CD14-positive monocyte (primary cell): ENCODE results near the gene AKR1C3. TPM values are rescaled to one million over a fixed set of nuclear protein-coding genes. Genes with fewer than 3 reads are reported as not detected.

Experiments
- DNase-seq, 3 donors: peaks; one replicate each; pipeline ENCODE4 v3.0.0-alpha.2; 2011 to 2022
- H2AFZ ChIP-seq: 2 replicates; pipeline ENCODE4 v1.6.0; 2012; ENCODE audit warnings: mild to moderate bottlenecking, low read depth, low read length, inconsistent platforms; ENCODE audit not compliant: insufficient read depth, poor library complexity, severe bottlenecking
- H3K27ac ChIP-seq, 2 donors: 1 replicate in 1 of 2; 2 replicates in 1 of 2; pipeline ENCODE4 v1.5.1; 2012 to 2013; ENCODE audit warnings: low read length in 2 of 2, control low read depth in 1 of 2, inconsistent platforms in 1 of 2, low read depth in 1 of 2, mild to moderate bottlenecking in 1 of 2
- H3K27me3 ChIP-seq, 2 donors: one replicate each; pipeline versions ENCODE4 v1.6.0 to v1.6.1; 2011 to 2013; ENCODE audit warnings: low read length in 2 of 2; ENCODE audit not compliant: control insufficient read depth in 2 of 2, insufficient read depth in 2 of 2
- H3K36me3 ChIP-seq, 2 donors: replicated peaks in 1 of 2; 1 replicate in 1 of 2; 2 replicates in 1 of 2; pipeline versions ENCODE4 v1.5.1 to v1.6.1; 2012 to 2013; ENCODE audit warnings: low read length in 2 of 2, control low read depth in 1 of 2, inconsistent platforms in 1 of 2, mild to moderate bottlenecking in 1 of 2; ENCODE audit not compliant: insufficient read depth in 2 of 2, control insufficient read depth in 1 of 2
- H3K4me1 ChIP-seq, 2 donors: 1 replicate in 1 of 2; 2 replicates in 1 of 2; pipeline versions ENCODE4 v1.5.1 to v1.6.1; 2012 to 2013; ENCODE audit warnings: low read length in 2 of 2, control low read depth in 1 of 2, inconsistent platforms in 1 of 2, mild to moderate bottlenecking in 1 of 2, moderate library complexity in 1 of 2; ENCODE audit not compliant: insufficient read depth in 2 of 2, control insufficient read depth in 1 of 2
- H3K4me2 ChIP-seq: replicated peaks from 2 replicates; pipeline ENCODE3; 2012; ENCODE audit warnings: low read length, moderate library complexity, mild to moderate bottlenecking; ENCODE audit not compliant: poor library complexity, severe bottlenecking; ENCODE audit errors: extremely low read depth
- H3K4me3 ChIP-seq, 3 experiments: fragments of 200-600 bp in 1 of 3; sonication (generic) in 1 of 3; replicated peaks in 1 of 3; 1 replicate in 2 of 3; 2 replicates in 1 of 3; pipeline ENCODE4 v1.5.1; 2011 to 2013; ENCODE audit warnings: low read length in 3 of 3, mild to moderate bottlenecking in 3 of 3, control low read depth in 2 of 3, low read depth in 2 of 3, inconsistent platforms in 1 of 3, moderate library complexity in 1 of 3
- H3K79me2 ChIP-seq: 2 replicates; pipeline ENCODE4 v1.6.0; 2012; ENCODE audit warnings: mild to moderate bottlenecking, control low read depth, inconsistent platforms, low read length, moderate library complexity; ENCODE audit not compliant: insufficient read depth
- H3K9ac ChIP-seq: 2 replicates; pipeline ENCODE4 v1.6.0; 2017; ENCODE audit warnings: low read length, mild to moderate bottlenecking; ENCODE audit not compliant: insufficient read depth, poor library complexity, severe bottlenecking
- H3K9me3 ChIP-seq, 2 donors: replicated peaks in 1 of 2; 1 replicate in 1 of 2; 2 replicates in 1 of 2; pipeline versions ENCODE4 v1.5.1 to v1.6.1; 2012 to 2013; ENCODE audit warnings: low read length in 2 of 2, control low read depth in 1 of 2; ENCODE audit not compliant: control insufficient read depth in 1 of 2, insufficient read depth in 1 of 2
- H4K20me1 ChIP-seq: 2 replicates; pipeline ENCODE4 v1.6.0; 2012; ENCODE audit warnings: mild to moderate bottlenecking, low read length, control low read depth, moderate library complexity; ENCODE audit not compliant: insufficient read depth
- H3K27ac Mint-ChIP-seq, 7 donors: one replicate each; pipeline ENCODE4 v1.8.0; 2020; ENCODE audit warnings: mild to moderate bottlenecking in 7 of 7, mixed read lengths in 7 of 7, moderate library complexity in 6 of 7, inconsistent platforms in 2 of 7
- H3K27me3 Mint-ChIP-seq, 3 donors: one replicate each; pipeline ENCODE4 v1.8.0; 2021 to 2022; ENCODE audit warnings: low read depth in 3 of 3, mild to moderate bottlenecking in 3 of 3, mixed read lengths in 3 of 3, moderate library complexity in 3 of 3, inconsistent platforms in 1 of 3
- H3K36me3 Mint-ChIP-seq, 2 donors: one replicate each; pipeline ENCODE4 v1.8.0; 2020; ENCODE audit warnings: mixed read lengths in 2 of 2, inconsistent platforms in 1 of 2, mild to moderate bottlenecking in 1 of 2
- H3K4me1 Mint-ChIP-seq: one replicate; pipeline ENCODE4 v1.8.0; 2020; ENCODE audit warnings: mild to moderate bottlenecking, mixed read lengths
- H3K4me3 Mint-ChIP-seq, 2 donors: one replicate each; pipeline ENCODE4 v1.8.0; 2020; ENCODE audit warnings: mild to moderate bottlenecking in 2 of 2, mixed read lengths in 2 of 2, moderate library complexity in 1 of 2
- H3K9me3 Mint-ChIP-seq, 7 donors: one replicate each; pipeline ENCODE4 v1.8.0; 2020 to 2022; ENCODE audit warnings: mixed read lengths in 7 of 7, mild to moderate bottlenecking in 6 of 7, moderate library complexity in 6 of 7, inconsistent platforms in 2 of 7
- CTCF ChIP-seq: fragments of 200-600 bp; IDR thresholded peaks from one replicate; pipeline ENCODE4 v1.8.0; 2022; ENCODE audit warnings: antibody characterized with exemption, mild to moderate bottlenecking
- WGBS: methylation state at CpG from one replicate; pipeline ENCODE4 v1.1.5; 2013; ENCODE audit warnings: missing lambda C conversion rate; ENCODE audit not compliant: insufficient coverage; 5-methylcytosine and 5-hydroxymethylcytosine counted together
- intact Hi-C, 2 donors: fragments of 100-400 bp; cut with micrococcal nuclease; formaldehyde crosslinking; loops; one replicate each; pipeline versions ENCODE4 v1.15.0 to v1.15.1; 2023
- polyA plus RNA-seq, 3 donors: library from polyadenylated mRNA; depleted of rRNA in 1 of 3; unstranded in 2 of 3; stranded (reverse) in 1 of 3; fragments of 300-500 nt in 2 of 3; fragments of >200 nt in 1 of 3; fragmentation: Illumina TruSeq in 2 of 3; gene quantifications; 1 replicate in 2 of 3; 2 replicates in 1 of 3; pipeline ENCODE4 v1.2.3, GENCODE V29; 2012 to 2021

The AKR1C3 gene
- polyA plus RNA-seq, 3 donors = 1.1 to 2.4 (median 1.9) TPM

DNA sequence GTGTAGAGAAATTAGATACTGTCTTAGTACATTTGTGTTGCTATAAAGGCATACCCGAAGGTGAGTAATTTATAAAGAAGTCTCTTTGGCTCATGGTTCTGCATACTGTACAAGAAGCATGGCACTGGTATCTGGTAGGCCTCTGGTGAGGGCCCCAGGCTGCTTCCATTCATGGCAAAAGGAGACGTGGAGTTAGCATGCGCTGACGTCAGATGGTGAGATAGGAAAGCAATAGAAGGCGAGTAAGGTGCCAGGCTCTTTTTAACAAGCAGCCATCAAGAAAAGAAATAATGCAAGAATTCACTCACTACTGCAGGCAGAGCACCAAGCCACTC is 52.7 kb downstream of the AKR1C3 start:
- no peaks in the 10 kb centered on the region for H3K4me1 Mint-ChIP-seq
- no peak for DNase-seq
- no peaks in the 10 kb centered on the region for H3K36me3 Mint-ChIP-seq
- TF ChIP-seq CTCF = no peak
- H3K36me3 ChIP-seq = no peaks in the 10 kb centered on the region
- H3K27me3 Mint-ChIP-seq = peaks cover 0 to 2% (median 0%) of the 10 kb centered on the region in 3 donors
- no peak overlapping the region for H3K9ac ChIP-seq
- no peak overlapping the region for H3K4me3 ChIP-seq
- H3K4me1 ChIP-seq = no peaks in the 10 kb centered on the region
- no peaks in the 10 kb centered on the region for H4K20me1 ChIP-seq
- intact Hi-C loops = no loop called here
- WGBS = 89% methylated on average over 1 of the region's 5 CpGs
- no peaks in the 10 kb centered on the region for H3K27me3 ChIP-seq
- H3K27ac ChIP-seq = no peak overlapping the region
- H3K79me2 ChIP-seq = no peaks in the 10 kb centered on the region
- H3K4me3 Mint-ChIP-seq = no peak overlapping the region
- H2AFZ ChIP-seq = no peak overlapping the region
- no peak overlapping the region for H3K27ac Mint-ChIP-seq
- peaks cover 8 to 9% of the 10 kb centered on the region in 2 donors for H3K9me3 ChIP-seq
- peaks cover 7 to 18% (median 11%) of the 10 kb centered on the region in 7 donors for H3K9me3 Mint-ChIP-seq
- H3K4me2 ChIP-seq = no peak overlapping the region

DNA sequence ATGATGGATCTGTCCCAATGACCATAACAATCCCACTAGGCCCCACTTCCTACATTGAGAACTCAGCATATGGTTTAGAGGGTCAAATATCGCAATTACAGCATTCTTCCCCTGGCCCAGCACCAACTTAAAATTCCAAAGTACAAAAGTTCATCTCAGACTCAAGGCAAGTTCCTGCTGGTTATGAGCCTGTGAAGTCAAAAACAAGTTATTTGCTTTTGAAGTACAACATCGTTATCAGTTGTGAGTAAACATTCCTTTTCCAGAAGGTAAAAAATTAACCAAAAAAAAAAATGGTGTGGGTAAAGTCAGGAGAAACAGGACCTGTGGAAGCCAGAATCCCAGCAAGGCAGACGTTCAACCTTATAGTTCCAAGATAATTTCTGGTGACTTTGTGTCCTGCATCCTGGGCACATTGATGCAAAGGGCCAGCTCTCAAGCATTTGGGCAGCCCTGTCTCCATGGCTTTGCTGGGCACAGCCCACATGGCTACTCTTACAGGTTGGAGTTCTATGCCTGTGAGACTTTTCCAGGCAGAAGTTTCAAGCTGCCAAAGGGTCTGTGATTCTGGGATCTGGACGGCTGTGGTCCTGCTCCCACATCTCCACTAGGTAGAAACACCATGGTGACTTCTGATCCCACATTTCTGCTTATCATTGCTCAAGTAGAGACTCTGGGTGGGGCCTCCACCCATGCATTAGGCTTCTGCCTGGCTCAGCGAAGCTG is 53.2 kb downstream of the AKR1C3 start:
- Mint-ChIP-seq H3K4me1 (no peaks in the 10 kb centered on the region), H3K27me3 (peaks cover 0 to 2% (median 0%) of the 10 kb centered on the region in 3 donors), H3K4me3 (no peak overlapping the region), H3K36me3 (no peaks in the 10 kb centered on the region), H3K9me3 (peaks cover 7 to 18% (median 11%) of the 10 kb centered on the region in 7 donors), H3K27ac (no peak overlapping the region)
- Histone ChIP-seq H3K9ac (no peak overlapping the region), H3K79me2 (no peaks in the 10 kb centered on the region), H3K4me2 (no peak overlapping the region), H3K4me3 (no peak overlapping the region), H3K4me1 (no peaks in the 10 kb centered on the region), H3K9me3 (peaks cover 8 to 9% of the 10 kb centered on the region in 2 donors), H3K36me3 (no peaks in the 10 kb centered on the region), H2AFZ (no peak overlapping the region), H3K27ac (no peak overlapping the region), H3K27me3 (no peaks in the 10 kb centered on the region), H4K20me1 (no peaks in the 10 kb centered on the region)
- no peak for TF ChIP-seq CTCF
- 82% methylated on average over 4 of the region's 5 CpGs for WGBS
- no peak for DNase-seq
- intact Hi-C loops = no loop called here
